Measurements from ENCODE around the gene PAQR5. TPM values are rescaled to one million over a fixed set of nuclear protein-coding genes. Genes with fewer than 3 reads are reported as not detected.

The PAQR5 gene
- total RNA-seq, 2 donors from 2014 or later = 36.3 to 71.1 TPM

GRCh38 chr15:69422336-69422895 lies 123.7 kb downstream of the PAQR5 start:
- Histone ChIP-seq H3K4me1 (no peaks in the 10 kb centered on the region), H3K27ac (no peak overlapping the region), H3K9ac (ENCODE audit: low read depth in 2 of 2, low read length in 2 of 2) (no peak overlapping the region), H3K4me3 (no peak overlapping the region), H3K36me3 (no peaks in the 10 kb centered on the region), H3K27me3 (no peaks in the 10 kb centered on the region), H3K9me3 (no peaks in the 10 kb centered on the region)
- no peak for TF ChIP-seq CTCF (IDR thresholded peaks at IDR 0.05)
- intact Hi-C loops (cut with DNase I) = loop anchor here (5.0 kb wide), 1 partner anchor 35 kb away; no protein-coding TSS in a partner anchor
- DNase-seq = no peak

GRCh38 chr15:69424001-69424400 lies 125.3 kb downstream of the PAQR5 start:
- TF ChIP-seq CTCF (IDR thresholded peaks at IDR 0.05) = no peak
- Histone ChIP-seq H3K9me3 (no peaks in the 10 kb centered on the region), H3K9ac (ENCODE audit: low read depth in 2 of 2, low read length in 2 of 2) (no peak overlapping the region), H3K27me3 (no peaks in the 10 kb centered on the region), H3K4me3 (no peak overlapping the region), H3K36me3 (no peaks in the 10 kb centered on the region), H3K4me1 (no peaks in the 10 kb centered on the region), H3K27ac (no peak overlapping the region)
- intact Hi-C loops (cut with DNase I) = loop anchor here (5.0 kb wide), 1 partner anchor 33 kb away; no protein-coding TSS in a partner anchor
- no peak for DNase-seq

- Histone ChIP-seq H3K9me3 (no peaks in the 10 kb centered on the region), H3K4me3 (no peak overlapping the region), H3K36me3 (no peaks in the 10 kb centered on the region), H3K27me3 (no peaks in the 10 kb centered on the region), H3K4me1 (no peaks in the 10 kb centered on the region), H3K27ac (no peak overlapping the region), H3K9ac (ENCODE audit: low read depth in 2 of 2, low read length in 2 of 2) (no peak overlapping the region)
- DNase-seq = no peak
- TF ChIP-seq CTCF (IDR thresholded peaks at IDR 0.05) = no peak
- intact Hi-C loops (cut with DNase I) = loop anchor here (5.0 kb wide), 1 partner anchor 32 kb away; no protein-coding TSS in a partner anchor
Observed at GRCh38 chr15:69424748-69425413, 126.2 kb downstream of the PAQR5 start.

- intact Hi-C loops (cut with DNase I) = no loop called here
- Histone ChIP-seq H3K27ac (no peak overlapping the region), H3K4me3 (no peak overlapping the region), H3K36me3 (no peaks in the 10 kb centered on the region), H3K9me3 (no peaks in the 10 kb centered on the region), H3K4me1 (no peaks in the 10 kb centered on the region), H3K27me3 (no peaks in the 10 kb centered on the region), H3K9ac (ENCODE audit: low read depth in 2 of 2, low read length in 2 of 2) (no peak overlapping the region)
- DNase-seq = no peak
- no peak for TF ChIP-seq CTCF (IDR thresholded peaks at IDR 0.05)
Observed at GRCh38 chr15:69433831-69434230, 135.1 kb downstream of the PAQR5 start.

GRCh38 chr15:69434238-69434637 lies 135.5 kb downstream of the PAQR5 start:
- H3K4me1 ChIP-seq = no peaks in the 10 kb centered on the region
- no peak for TF ChIP-seq CTCF (IDR thresholded peaks at IDR 0.05)
- no peak overlapping the region for H3K4me3 ChIP-seq
- intact Hi-C loops (cut with DNase I) = no loop called here
- H3K36me3 ChIP-seq = no peaks in the 10 kb centered on the region
- no peak for DNase-seq
- no peaks in the 10 kb centered on the region for H3K27me3 ChIP-seq
- H3K27ac ChIP-seq = no peak overlapping the region
- no peaks in the 10 kb centered on the region for H3K9me3 ChIP-seq
- no peak overlapping the region for H3K9ac ChIP-seq (ENCODE audit: low read depth in 2 of 2, low read length in 2 of 2)

All from colonic mucosa (tissue), 4 donors.